ENCODE data around the gene MIOX. TPM values are rescaled to one million over a fixed set of nuclear protein-coding genes. Genes with fewer than 3 reads are reported as not detected.
A peak's percentile ranks its signal among the peaks of the same experiment; 100 is the strongest.

MIOX gene
- total RNA-seq, 2 donors from 2014 or later: not detected

DNA sequence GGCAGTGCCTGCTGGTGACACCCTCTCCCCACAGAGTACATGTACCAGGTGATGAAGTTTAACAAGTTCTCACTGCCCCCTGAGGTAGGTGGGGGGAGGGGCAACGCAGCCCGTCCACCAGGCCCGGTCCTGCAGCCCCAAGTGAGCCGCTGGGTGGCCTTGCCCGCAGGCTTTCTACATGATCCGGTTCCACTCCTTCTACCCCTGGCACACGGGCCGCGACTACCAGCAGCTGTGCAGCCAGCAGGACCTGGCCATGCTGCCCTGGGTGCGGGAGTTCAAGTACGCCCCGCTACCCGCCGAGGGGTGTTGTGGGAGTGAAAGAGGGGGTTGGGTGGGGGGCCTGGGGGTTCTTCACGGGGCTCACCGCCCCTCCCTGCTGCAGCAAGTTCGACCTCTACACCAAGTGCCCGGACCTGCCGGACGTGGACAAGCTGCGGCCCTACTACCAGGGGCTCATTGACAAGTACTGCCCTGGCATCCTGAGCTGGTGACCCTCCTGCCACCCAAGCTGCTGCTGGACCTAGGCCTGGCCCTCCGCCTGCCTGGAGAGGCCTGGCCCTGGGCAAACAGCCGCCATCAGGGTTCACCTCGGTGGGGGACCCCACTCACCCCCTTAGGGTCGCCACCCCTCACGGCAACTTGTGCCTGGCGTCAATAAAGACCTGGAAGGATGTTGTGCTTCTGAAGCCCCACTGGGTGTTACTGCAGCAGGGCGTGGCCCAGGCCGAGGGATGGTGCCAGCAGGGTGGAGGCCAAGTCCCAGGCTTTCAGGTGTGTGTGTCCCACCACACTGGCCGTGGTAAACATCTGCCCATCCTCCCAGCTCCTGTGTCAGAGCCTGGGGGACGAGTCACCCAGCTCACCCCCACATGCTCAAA lies 2.9 kb downstream of the MIOX start:
- Histone ChIP-seq H3K4me1 (ENCODE audit: control insufficient read depth in 1 of 2, low read depth in 2 of 2) (no peaks in the 10 kb centered on the region), H3K4me3 (no peak overlapping the region), H3K36me3 (no peaks in the 10 kb centered on the region), H3K27ac (no peak overlapping the region), H3K27me3 (replicated peaks; ENCODE audit: insufficient read depth) (no peaks in the 10 kb centered on the region), H3K9me3 (no peaks in the 10 kb centered on the region)
- no peak for DNase-seq (ENCODE audit: low spot score)
- no peak for TF ChIP-seq CTCF (IDR thresholded peaks at IDR 0.05)
- no peak for ATAC-seq (ENCODE audit: insufficient number of reproducible peaks, low FRiP score, low read depth)

- ATAC-seq (ENCODE audit: insufficient number of reproducible peaks, low FRiP score, low read depth): no peak
- no peak overlapping the region for H3K27ac ChIP-seq
- no peaks in the 10 kb centered on the region for H3K36me3 ChIP-seq
- H3K4me3 ChIP-seq: no peak overlapping the region
- no peak for DNase-seq (ENCODE audit: low spot score)
- H3K4me1 ChIP-seq (ENCODE audit: control insufficient read depth in 1 of 2, low read depth in 2 of 2): no peaks in the 10 kb centered on the region
- no peak for TF ChIP-seq CTCF (IDR thresholded peaks at IDR 0.05)
- no peaks in the 10 kb centered on the region for H3K9me3 ChIP-seq
- no peaks in the 10 kb centered on the region for H3K27me3 ChIP-seq (replicated peaks; ENCODE audit: insufficient read depth)
Observed at GRCh38 chr22:50490531-50491308, 4.1 kb downstream of the MIOX start.

GRCh38 chr22:50497093-50497492 lies 10.4 kb downstream of the MIOX start:
- Histone ChIP-seq H3K4me3 (no peak overlapping the region), H3K4me1 (ENCODE audit: control insufficient read depth in 1 of 2, low read depth in 2 of 2) (no peaks in the 10 kb centered on the region), H3K36me3 (no peaks in the 10 kb centered on the region), H3K27me3 (replicated peaks; ENCODE audit: insufficient read depth) (no peaks in the 10 kb centered on the region), H3K9me3 (no peaks in the 10 kb centered on the region), H3K27ac (no peak overlapping the region)
- no peak for TF ChIP-seq CTCF (IDR thresholded peaks at IDR 0.05)
- no peak for DNase-seq (ENCODE audit: low spot score)
- ATAC-seq (ENCODE audit: insufficient number of reproducible peaks, low FRiP score, low read depth): no peak

DNA sequence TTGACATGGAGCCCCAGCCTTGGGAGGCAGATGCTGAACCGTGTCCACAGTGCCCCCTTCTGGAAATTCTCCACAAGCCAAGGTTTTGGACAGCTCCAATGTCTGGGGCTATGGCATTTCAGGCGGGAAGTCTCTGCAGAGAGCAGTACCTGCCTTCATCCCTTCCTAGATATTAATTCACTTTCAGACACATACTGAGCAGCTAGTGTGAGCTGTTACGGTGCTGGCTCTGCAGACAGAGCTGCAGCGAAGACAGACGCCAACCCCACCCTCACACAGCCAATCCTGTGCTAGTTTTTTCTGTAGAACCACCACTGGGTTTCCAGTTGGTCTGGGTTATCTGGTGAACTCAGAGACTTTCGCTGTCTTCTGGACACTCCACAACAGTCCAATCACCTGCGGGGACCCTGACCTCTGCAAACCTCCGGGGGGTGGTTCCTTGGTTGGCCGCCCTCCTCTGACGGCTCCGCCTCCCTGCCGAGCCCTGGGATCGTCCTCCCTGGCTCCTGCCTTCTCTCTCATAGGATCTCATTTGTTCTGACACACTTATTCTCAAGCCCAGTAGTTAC lies 11.7 kb downstream of the MIOX start:
- no peaks in the 10 kb centered on the region for H3K9me3 ChIP-seq
- TF ChIP-seq CTCF (IDR thresholded peaks at IDR 0.05): peak; percentile 21
- no peak for ATAC-seq (ENCODE audit: insufficient number of reproducible peaks, low FRiP score, low read depth)
- no peak for DNase-seq (ENCODE audit: low spot score)
- H3K27ac ChIP-seq: no peak overlapping the region
- no peaks in the 10 kb centered on the region for H3K4me1 ChIP-seq (ENCODE audit: control insufficient read depth in 1 of 2, low read depth in 2 of 2)
- H3K36me3 ChIP-seq: peaks cover 11% of the 10 kb centered on the region
- no peak overlapping the region for H3K4me3 ChIP-seq
- H3K27me3 ChIP-seq (replicated peaks; ENCODE audit: insufficient read depth): no peaks in the 10 kb centered on the region

DNA sequence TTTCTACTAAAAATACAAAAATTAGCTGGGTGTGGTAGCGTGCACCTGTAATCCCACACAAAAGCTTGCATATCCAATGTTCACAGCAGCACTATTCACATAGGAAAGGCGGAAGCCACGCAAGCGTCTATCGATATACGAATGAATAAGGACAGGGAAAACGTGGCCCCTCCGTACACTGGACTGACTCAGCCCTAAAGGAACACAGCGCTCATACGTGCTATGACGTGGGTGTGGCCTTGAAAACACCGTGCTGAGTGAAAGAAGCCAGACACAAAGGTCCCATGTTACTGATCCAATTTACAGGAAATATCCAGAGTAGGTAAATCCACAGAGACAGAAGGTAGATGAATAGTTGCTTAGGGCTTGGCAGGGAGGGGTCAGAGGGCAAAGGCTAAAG lies 13.8 kb downstream of the MIOX start:
- Histone ChIP-seq H3K4me3 (no peak overlapping the region), H3K9me3 (no peaks in the 10 kb centered on the region), H3K4me1 (ENCODE audit: control insufficient read depth in 1 of 2, low read depth in 2 of 2) (peaks cover 0 to 3% of the 10 kb centered on the region in 2 donors), H3K27ac (no peak overlapping the region), H3K27me3 (replicated peaks; ENCODE audit: insufficient read depth) (no peaks in the 10 kb centered on the region), H3K36me3 (peaks cover 19% of the 10 kb centered on the region)
- DNase-seq (ENCODE audit: low spot score) (no peak), ATAC-seq (ENCODE audit: insufficient number of reproducible peaks, low FRiP score, low read depth) (no peak)
- TF ChIP-seq CTCF (IDR thresholded peaks at IDR 0.05): no peak

Data from thoracic aorta (tissue), 2 donors.